Inferior parietal cortex (tissue), 1 donor: ENCODE data around the gene BCLAF1.
"Not testable (repeated sequence)": the region's sequence is repeated elsewhere in the genome, so short reads cannot be mapped to it uniquely, and the experiment has no call there.

Source experiments
- DNase-seq: peaks from one replicate; pipeline ENCODE4 v3.0.0-alpha.2; 2016; ENCODE audit errors: extremely low spot score

The BCLAF1 gene

DNA sequence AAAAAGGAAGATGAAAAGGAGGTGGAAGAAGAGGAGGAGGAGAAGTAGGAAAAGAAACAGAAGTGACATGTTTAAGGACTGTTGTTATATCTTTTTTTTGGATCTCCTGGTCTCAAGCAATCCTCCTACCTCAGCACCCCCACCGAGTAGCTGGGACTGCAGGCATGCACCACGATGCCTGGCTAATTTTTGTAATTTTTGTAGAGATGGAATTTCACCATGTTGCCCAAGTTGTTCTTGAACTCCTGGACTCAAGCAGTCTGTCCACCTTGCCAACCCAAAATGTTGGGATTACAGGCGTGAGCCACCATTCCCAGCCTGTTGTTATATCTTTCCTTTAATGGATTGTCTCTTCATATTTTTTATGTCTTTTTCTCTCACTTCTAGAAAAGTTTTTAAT, 19.5 kb upstream of the BCLAF1 start:
- no peak for DNase-seq

DNA sequence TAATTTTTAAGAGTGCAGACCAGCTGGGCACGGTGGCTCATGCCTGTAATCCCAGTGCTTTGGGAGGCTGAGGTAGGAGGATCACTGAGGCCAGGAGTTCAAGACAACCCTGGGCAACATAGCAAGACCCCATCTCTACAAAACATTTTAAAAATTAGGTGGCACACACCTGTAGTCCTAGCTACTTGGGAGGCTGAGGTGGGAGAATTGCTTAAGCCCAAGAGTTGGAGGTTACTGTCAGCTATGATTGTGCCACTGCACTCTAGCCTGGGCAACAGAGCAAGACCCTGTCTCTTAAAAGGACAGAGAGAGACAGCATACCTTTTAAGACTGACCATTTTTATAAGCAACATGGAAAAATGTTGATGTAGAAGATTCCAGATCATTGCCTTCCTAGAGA, 18.8 kb upstream of the BCLAF1 start:
- DNase-seq, result not testable (repeated sequence)

DNA sequence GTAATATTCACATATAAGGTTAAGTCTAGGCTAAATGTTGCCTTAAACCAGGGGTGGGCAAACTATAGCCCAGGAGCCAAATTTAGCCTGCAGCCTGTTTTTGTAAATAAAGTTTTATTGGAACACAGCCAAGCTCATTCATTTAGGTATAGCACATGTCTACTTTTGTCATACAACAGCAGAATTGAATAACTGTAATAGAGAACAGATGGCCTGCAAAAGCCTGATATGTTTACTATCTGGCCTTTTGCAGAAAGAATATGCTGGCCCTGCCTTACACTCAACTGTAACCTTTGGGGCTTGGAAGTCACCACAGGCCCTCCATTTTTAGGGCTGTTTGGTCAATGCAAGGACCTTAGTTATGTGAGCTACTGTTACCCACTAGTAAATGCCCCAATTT, 17.7 kb upstream of the BCLAF1 start:
- no peak for DNase-seq

DNA sequence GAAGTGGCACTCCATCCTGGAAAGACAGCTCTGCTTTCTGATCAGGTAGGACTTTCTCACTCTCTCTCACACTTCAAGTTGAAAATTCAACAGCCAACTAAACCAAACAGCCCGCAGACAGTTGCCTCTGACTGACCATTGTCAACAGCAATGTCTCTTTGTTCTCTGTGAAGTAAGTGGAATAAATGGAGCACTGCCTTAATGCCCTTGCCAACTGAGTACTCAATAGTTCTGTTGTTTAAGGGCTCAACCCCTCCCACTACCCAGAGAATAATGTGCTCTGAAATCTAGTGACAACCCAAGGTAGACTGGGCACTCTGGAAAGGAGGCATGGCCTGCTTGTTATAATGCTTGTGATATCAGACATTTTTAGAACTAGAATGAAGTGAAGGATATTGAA, 16.8 kb upstream of the BCLAF1 start:
- DNase-seq, result peak; percentile 83

DNA sequence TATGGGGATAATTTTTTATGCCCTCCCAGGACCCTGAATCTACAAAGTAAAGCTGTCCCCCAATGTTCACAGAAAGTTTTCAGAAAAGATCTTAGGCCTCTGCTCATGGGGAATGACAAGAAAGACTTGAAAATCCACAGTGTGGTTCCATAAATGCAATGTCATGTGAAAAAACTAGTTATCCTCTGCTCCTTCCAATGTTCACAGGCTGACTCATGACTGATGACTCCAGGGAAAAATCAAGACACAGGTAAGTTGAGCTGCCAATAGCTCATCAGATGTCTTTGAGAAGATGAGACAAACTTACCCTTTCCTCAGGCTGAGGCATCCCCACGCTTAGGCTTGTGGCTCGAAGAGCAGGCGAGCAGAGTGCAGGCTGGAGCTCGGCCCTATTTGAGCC, 14.8 kb upstream of the BCLAF1 start:
- DNase-seq, result no peak

DNA sequence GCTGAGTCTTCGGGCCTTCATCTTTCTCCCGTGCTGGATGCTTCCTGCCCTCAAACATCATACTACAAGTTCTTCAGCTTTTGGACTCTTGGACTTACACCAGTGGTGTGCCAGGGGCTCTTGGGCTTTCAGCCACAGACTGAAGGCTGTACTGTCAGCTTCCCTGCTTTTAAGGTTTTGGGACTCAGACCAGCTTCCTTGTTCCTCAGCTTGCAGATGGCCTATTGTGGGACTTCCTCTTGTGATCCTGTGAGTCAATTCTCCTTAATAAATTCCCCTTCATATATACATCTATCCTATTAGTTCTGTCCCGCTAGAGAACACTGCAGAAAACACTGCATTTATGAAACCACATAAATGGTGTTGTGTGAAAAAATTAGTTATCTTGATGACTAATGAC, 13.9 kb upstream of the BCLAF1 start:
- DNase-seq, result no peak

DNA sequence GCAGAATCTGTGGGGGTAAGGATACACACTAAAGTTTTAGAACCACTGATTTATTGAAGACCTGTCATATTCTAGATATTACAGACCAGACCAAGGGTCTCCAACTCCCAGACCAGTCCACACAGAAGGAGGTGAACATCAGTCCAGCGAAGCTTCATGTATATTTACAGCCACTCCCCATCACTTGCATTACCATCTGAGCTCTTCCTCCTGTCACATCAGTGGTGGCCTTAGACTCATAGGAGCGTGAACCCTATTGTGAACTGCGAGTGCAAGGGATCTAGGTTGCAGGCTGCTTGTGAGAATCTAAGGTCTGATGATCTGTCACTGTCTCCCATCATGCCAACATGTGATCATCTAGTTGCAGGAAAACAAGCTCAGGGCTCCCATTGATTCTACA, 5.0 kb upstream of the BCLAF1 start:
- no peak for DNase-seq

DNA sequence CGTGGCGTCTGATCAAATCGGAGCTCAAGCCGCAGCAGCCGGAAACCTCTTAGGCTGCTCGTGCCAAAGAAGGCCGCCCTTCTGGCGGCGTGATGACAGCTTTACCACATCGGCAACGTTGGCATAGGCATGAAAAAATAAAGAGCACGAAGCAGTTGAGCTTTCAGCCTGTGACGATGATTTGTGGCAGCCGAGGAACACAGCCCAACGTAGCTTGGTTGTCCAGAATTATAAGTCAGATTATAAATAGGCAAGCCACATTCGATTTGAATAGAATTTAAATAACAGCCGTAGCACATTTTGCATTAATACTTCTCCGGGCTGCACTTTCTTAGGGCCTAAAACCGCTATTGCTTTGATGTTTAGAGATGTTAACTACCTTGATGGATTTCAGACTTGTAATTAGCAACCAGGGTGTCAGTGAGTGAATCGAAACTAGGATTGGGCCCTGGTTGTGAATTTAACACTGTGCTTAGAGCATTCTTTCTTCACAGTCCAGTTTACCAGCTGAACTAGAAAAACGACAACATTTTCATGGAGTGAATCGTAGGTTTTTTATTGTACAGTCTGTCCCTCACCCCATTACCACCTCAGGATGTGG, 864 bp upstream of the BCLAF1 start:
- peak; percentile 81 for DNase-seq

DNA sequence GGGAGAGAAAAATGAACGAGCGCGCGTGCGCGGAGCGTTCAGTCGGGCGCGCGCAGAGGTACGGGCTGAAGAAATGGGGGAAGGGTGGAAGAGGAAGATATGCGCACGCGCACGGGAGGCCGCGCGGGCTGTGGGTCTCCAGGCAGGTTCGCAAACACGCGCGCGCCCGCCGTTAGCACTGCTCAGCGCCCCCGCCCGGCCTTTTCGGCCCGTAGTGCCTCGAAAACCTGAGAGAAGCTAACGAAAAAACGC, 393 bp downstream of the BCLAF1 start:
- DNase-seq, result peak; percentile 93

DNA sequence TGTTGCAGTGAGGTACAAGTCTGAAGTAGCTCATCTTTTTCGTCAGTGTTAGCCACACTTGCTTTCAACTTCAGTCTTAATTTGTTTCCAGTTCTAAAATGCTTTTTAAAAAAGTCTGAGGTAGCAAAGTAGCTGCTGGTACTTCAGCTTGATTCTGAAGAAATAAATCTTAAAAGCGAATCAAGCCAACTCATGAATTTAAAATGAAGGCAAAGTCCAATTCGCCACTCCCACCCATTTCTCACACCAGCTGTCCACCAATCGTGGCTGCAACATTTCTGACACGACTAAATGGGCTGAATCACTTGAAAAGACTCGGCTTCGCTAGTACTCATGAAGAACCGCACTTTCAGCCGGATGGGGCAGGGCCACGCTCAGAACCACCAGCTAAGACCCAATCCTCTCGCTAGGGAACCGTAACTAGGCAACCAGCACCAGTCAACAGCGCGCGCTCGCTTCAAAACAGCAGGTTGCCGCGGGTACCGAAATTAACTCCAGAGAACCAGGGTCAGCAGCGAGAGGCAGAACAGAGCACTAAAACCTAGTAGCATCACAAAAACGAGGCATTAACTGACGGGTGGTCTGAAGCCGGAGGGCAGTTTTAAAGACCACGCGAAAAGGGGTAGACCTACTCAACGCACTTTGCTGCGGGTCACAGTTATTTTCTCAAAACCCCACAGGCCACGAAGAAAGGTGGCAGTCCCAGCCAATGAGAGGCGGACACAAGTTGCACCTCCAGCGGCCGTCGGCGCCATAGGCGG, 900 bp downstream of the BCLAF1 start:
- DNase-seq, result peak; percentile 60

DNA sequence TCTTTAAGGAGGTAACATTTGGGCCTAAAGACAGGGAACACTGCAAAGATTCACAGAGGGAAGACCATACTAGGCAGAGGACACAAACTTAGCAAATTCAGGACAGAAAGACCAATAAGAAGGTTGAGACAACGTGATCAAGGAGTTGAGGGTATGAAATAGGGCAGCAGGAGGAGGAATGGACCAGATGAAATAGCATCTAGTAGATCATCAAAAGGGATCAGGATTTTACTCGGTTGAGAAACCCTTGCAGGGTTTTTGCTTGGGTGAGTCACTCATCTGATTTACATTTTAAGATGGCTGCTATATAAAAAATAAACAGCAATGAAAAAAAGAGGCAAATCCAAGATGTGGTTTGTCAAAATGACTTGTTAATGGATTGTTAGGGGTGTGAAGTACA, 4.7 kb downstream of the BCLAF1 start:
- no peak for DNase-seq

DNA sequence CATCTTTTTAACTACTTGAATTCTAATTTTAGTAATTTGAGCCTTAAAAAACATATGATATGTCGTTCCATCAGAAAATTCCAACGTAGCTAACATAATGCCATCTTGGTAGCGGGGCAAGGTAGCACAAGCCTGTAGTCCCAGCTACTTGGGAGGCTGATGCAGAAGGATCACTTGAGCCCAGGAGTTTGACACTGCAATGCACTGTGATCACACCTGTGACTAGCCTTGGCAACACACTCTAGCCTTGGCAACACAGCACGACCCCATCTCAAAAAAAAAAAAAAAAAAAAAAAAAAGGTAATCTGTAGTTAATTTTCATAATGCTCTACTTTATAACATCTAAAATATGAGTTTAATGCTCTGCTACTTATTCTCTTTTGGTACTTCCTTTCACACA, 6.7 kb downstream of the BCLAF1 start:
- no peak for DNase-seq

DNA sequence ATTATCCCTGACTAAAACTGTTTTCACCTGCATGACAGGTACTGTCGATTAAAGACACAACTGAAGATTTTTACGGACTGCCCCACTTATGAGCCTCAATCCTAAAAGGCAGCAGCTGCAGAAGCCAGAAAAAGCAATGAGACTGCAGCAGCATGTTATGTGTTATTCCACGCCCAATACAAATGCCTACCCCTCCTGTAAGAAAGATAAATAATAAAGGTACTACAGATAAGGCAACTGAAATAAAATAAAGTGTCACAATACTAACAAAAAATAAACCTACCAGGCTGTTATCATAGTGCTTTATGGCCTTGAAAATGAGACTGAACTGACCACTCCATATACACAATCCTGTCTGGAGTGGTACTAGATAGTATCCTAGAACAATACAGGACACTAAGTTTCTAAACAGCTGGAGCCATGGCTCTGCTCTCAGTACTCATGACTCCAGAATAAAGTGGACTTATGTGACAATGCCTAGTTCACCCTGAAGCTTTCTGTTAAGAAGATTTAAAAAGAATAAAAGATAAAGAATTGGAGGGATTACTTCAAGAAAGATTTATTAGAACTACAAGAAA, 9.5 kb downstream of the BCLAF1 start:
- no peak for DNase-seq

DNA sequence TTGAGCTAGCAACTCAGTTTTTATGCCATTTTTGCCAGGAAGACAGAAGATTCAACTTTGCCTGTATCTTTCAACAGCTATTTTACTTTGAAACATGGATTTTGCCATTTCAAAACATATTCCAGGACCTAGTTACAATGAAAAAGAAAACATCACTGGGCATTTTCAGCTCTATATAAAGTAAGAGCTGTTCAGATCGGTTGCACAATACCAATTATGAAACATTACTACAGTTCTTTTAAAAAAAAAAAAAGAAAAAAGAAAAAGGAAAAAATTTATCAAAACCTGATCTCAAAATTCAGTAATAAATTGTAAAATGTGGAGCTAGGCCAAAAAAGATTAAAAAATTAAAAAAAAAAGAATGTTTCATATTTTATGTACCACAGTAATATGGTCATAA, 15.6 kb downstream of the BCLAF1 start:
- no peak for DNase-seq

DNA sequence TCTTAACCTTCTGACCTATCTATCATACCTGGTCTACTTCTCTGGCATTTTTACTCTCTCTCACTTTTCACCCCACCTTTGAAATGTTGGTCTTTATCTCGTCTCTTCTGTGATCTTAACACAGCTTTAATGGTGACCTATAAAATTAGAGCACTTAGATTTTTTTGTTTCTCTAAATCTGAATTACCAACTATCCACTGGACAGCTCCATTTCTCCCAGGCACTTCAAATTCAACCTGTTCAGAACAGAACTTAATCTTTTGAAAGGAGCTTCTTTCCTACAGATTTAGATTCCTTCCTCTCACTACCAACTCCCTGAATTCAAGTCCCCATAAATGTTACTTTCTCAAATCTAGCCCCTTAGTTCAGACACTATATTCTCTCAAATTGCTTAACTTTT, 24.5 kb downstream of the BCLAF1 start:
- DNase-seq, result no peak

DNA sequence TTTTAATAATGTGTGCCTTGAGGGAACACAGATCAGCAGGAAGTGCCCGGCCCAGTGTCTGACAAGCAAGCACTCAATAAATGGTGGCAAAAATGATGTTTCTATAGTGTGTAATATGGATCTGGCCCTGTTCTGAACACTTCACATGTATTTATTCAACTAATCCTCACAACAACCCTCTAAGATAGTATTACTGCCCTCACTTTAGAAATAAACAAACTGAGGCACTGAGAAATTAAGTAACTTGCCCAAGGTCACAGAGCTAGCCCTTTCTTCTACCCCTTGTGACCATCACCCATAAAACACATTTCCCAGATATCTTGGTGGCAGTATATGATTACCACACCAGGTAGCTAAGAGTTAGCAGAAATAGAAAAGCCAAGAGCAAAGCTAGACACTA, 26.7 kb downstream of the BCLAF1 start:
- no peak for DNase-seq

DNA sequence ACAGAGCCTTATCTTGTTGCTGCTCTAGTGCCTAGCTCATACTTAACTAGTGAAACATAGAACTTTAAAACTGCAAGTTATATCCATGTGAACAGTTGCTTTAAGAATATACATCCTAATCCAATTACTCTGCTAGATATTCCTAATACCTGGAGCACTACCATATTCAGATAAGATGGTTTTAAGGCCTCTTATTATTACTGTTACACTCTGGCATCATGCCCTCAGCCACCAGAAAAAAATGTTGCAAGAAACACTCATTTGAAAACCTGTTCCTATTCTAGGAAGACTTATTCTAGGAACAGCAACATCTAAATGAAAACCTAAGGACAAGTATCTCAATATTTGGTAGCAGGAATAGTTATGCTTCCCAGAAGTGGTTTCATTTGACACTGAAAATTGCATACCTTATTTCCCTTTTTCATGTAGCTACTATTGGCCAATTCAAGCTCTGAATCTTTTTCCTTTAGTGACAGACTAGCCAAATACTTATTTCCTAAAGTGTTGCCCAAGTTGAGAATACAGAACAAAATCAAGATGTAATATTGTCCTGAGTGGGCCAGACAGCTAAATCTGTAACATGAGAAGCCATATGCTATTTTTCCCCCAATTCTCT, 34.7 kb downstream of the BCLAF1 start:
- no peak for DNase-seq

DNA sequence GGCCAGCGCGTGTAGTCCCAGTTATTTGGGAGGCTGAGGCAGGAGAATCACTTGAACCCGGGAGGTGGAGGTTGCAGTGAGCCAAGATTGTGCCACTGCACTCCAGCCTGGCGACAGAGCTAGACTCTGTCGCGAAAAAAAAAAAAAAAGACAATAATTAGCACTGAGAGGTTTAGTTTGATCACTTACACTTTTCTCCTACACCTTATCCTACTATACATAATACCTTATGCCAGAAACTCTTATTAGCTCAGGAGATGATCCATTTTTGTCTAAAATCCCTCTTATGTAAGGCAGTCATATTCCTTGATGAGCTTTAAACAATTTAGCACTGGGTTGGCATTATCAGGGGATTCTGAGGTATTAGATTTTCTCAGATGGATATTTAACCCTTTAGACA, 35.9 kb downstream of the BCLAF1 start:
- DNase-seq, result no peak

DNA sequence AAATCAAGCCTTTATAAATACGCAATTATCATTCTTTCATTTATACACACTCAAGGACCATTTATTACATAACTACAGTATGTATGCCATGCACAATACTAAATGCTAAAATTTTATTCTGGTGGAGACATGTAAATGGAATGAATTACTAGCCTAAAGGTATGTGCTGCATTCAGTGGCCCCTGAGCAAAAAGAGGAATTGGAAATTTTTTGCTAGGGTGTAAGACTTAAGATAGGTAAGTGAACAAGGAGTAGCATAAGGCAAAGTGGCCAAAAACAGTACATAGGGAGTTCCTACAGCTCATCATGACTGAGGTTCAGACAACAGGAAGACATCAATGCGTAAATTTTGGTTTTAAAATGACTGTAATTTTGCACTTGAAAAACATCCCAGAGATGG, 37.2 kb downstream of the BCLAF1 start:
- no peak for DNase-seq

DNA sequence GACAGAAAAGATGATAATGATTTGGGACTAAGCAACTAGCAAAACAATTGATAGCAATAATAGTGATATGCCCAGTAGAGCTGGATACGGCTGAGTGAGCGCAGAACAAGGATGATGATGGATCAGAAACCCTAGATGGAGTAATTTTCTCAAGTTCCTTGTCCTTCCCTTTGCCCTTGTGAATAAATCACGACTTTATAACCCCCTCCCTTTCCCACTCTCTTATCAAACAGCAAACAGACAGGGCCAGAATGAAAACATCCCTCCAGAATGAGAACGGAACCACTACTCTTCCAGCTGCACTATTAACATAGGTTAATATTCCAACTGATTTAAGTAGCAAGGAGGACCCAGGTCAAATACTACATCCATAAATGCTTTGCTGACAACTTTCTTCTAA, 38.3 kb downstream of the BCLAF1 start:
- no peak for DNase-seq

DNA sequence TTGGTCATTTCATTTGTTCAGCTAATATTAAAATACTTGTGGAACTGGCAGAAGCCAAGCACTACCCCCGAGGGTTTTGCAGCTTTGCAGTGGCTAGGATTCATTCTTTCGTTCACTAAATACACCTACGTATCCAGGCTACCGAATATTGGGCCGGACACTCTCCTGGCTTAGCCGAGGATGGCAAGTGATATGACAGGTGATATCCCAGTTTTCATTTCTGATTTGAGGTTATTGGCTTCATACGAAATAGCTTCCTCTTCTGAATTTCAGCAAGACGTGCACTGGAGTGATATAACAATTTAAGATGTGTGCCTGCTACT, 39.0 kb downstream of the BCLAF1 start:
- DNase-seq, result no peak

DNA sequence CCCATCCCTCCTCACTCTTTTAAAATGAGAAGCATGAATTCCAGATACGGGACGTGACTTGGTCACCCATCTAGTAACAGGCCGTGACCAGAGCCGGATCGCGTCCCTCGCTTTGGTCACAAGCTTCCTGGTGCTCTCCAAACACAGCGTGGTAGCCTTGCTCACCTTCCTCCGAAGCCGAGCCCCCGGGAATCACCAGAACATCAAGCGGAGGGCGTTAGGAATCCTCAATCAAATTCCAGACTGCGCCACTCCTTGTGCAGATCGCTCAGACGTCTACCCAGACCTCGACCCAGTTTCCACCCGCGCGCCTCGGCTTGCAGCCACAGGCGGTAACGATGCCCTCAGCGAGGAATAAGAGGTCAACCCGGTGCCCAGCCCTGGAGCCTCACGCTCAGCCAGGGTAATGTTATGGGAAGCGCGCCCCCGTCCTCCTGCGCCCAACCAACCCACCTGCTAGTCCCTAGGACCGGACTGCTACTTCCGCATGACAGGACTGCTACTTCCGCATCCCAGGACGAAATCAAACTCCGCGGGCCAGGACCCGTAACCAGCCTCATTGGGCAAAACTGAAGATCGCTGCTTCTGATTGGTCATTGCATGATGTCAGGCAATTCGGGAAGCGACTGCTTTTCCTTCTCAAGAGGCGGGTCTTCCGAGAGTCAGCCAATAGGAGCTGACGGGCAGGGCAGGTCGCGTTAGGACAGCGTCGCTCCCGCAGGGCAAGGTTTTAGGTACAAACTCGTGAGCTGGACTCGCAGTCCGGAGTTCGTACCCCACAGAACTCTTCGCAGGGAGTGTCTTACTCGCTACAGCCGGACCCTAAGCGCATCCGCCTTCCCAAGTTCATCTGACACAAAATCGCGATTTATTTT, 39.6 kb downstream of the BCLAF1 start, which contains the start of gene MTFR2:
MTFR2 (minus strand) TSS at position 501 of the 875 bp plus-strand sequence. CDS start 1,212 bp downstream, outside the sequence.
- DNase-seq, result peak; percentile 99
